Ishikawa (cell line): ENCODE data around the gene ATF5.

Source experiments
- CEBPB ChIP-seq: IDR thresholded peaks from 2 replicates; pipeline ENCODE4 v1.6.1; 2012
- CREB1 ChIP-seq: IDR thresholded peaks from 2 replicates; pipeline ENCODE4 v1.6.1; 2012; ENCODE audit warnings: low read depth
- EGR1 ChIP-seq: IDR thresholded peaks from 2 replicates; pipeline ENCODE4 v1.6.1; 2012
- EP300 ChIP-seq: IDR thresholded peaks from 2 replicates; pipeline ENCODE4 v1.6.1; 2012; ENCODE audit warnings: borderline replicate concordance
- FOXM1 ChIP-seq: IDR thresholded peaks from 2 replicates; pipeline ENCODE4 v1.6.1; 2012; ENCODE audit warnings: low read depth, borderline replicate concordance
- NFIC ChIP-seq: IDR thresholded peaks from 2 replicates; pipeline ENCODE4 v1.6.1; 2012
- RAD21 ChIP-seq: IDR thresholded peaks from 2 replicates; pipeline ENCODE4 v1.6.1; 2012; ENCODE audit warnings: low read depth
- TAF1 ChIP-seq: IDR thresholded peaks from 2 replicates; pipeline ENCODE4 v1.6.1; 2012; ENCODE audit warnings: low read depth, mild to moderate bottlenecking
- TCF12 ChIP-seq: IDR thresholded peaks from 2 replicates; pipeline ENCODE4 v1.6.1; 2012; ENCODE audit warnings: low read depth
- TEAD4 ChIP-seq: IDR thresholded peaks from 2 replicates; pipeline ENCODE4 v1.6.1; 2012
- YY1 ChIP-seq: IDR thresholded peaks from 2 replicates; pipeline ENCODE4 v1.6.1; 2012; ENCODE audit warnings: low read depth
- ZBTB7A ChIP-seq: IDR thresholded peaks from 2 replicates; pipeline ENCODE4 v1.6.1; 2012; ENCODE audit warnings: low read depth
- TF ChIP-seq, protein P1 (sequence below): IDR thresholded peaks from 2 replicates; pipeline ENCODE4 v1.6.1; 2012; ENCODE audit warnings: low read depth, mild to moderate bottlenecking
- TF ChIP-seq, protein P2 (sequence below): IDR thresholded peaks from 2 replicates; pipeline ENCODE4 v1.6.1; 2012
- TF ChIP-seq, protein P3 (sequence below): IDR thresholded peaks from 2 replicates; pipeline ENCODE4 v1.6.1; 2012

Gene ATF5

DNA sequence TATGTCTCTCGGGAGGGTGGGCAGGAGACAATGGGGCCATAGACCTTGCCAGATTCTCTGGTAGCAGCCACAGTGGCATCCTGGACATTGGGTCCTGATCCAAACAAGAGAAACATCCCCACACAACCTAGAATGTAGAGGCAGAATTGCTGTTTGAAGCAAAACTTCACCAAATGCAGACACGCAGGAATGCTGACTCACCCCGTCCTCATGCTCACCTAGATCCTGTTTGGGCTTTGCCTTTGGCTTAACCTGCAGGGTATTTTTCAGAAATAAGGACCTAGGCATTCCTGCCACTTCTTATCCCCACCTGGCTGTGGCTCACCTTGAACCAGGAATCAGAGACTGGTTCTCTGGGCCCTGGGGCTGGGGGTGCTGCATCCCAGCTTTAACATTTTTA, 44.2 kb upstream of the ATF5 start:
- TF ChIP-seq FOXM1, result no peak
- no peak for TF ChIP-seq YY1
- TF ChIP-seq CREB1, result no peak
- TF ChIP-seq EGR1, result no peak
- TF ChIP-seq, protein P1, sequence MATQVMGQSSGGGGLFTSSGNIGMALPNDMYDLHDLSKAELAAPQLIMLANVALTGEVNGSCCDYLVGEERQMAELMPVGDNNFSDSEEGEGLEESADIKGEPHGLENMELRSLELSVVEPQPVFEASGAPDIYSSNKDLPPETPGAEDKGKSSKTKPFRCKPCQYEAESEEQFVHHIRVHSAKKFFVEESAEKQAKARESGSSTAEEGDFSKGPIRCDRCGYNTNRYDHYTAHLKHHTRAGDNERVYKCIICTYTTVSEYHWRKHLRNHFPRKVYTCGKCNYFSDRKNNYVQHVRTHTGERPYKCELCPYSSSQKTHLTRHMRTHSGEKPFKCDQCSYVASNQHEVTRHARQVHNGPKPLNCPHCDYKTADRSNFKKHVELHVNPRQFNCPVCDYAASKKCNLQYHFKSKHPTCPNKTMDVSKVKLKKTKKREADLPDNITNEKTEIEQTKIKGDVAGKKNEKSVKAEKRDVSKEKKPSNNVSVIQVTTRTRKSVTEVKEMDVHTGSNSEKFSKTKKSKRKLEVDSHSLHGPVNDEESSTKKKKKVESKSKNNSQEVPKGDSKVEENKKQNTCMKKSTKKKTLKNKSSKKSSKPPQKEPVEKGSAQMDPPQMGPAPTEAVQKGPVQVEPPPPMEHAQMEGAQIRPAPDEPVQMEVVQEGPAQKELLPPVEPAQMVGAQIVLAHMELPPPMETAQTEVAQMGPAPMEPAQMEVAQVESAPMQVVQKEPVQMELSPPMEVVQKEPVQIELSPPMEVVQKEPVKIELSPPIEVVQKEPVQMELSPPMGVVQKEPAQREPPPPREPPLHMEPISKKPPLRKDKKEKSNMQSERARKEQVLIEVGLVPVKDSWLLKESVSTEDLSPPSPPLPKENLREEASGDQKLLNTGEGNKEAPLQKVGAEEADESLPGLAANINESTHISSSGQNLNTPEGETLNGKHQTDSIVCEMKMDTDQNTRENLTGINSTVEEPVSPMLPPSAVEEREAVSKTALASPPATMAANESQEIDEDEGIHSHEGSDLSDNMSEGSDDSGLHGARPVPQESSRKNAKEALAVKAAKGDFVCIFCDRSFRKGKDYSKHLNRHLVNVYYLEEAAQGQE, result no peak
- no peak for TF ChIP-seq CEBPB
- TF ChIP-seq EP300, result no peak
- TF ChIP-seq NFIC, result no peak
- no peak for TF ChIP-seq TAF1
- TF ChIP-seq, protein P2, sequence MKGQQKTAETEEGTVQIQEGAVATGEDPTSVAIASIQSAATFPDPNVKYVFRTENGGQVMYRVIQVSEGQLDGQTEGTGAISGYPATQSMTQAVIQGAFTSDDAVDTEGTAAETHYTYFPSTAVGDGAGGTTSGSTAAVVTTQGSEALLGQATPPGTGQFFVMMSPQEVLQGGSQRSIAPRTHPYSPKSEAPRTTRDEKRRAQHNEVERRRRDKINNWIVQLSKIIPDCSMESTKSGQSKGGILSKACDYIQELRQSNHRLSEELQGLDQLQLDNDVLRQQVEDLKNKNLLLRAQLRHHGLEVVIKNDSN, result no peak

DNA sequence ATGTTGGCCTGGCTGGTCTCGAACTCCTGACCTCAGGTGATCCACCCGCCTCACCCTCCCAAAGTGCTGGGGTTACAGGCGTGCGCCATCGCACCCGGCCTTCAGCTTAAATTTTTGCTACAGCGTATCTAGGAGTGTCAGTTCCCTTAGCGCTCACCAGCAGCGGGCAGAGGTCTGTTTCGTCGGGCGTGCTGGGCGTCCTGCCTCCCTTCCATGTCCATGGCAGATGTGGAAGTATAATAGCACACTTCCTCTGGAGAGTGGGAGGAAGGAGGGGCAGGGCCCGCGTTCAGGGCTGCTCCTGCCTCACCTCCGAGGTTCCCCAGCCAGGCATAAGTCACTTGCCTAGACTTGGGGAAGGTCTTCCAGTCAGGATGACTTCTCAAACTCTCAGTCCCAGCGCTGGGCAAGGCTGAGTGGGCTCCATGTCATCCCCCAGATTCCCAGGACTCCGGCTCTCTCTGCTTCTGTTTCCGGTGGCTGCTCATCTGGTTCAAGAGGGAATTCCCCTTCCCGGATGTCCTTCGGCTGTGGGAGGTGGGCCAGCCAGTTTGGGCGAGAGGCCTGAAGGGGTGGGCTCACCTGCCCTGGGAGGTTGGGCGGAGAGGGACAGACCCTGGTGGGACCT, 41.9 kb upstream of the ATF5 start:
- TF ChIP-seq EGR1 (no peak), RAD21 (no peak), EP300 (no peak), YY1 (no peak), NFIC (no peak), TCF12 (no peak), CREB1 (no peak), TEAD4 (no peak), FOXM1 (no peak), CEBPB (no peak)
- TF ChIP-seq, protein P2, result no peak
- TF ChIP-seq, protein P1, result no peak

DNA sequence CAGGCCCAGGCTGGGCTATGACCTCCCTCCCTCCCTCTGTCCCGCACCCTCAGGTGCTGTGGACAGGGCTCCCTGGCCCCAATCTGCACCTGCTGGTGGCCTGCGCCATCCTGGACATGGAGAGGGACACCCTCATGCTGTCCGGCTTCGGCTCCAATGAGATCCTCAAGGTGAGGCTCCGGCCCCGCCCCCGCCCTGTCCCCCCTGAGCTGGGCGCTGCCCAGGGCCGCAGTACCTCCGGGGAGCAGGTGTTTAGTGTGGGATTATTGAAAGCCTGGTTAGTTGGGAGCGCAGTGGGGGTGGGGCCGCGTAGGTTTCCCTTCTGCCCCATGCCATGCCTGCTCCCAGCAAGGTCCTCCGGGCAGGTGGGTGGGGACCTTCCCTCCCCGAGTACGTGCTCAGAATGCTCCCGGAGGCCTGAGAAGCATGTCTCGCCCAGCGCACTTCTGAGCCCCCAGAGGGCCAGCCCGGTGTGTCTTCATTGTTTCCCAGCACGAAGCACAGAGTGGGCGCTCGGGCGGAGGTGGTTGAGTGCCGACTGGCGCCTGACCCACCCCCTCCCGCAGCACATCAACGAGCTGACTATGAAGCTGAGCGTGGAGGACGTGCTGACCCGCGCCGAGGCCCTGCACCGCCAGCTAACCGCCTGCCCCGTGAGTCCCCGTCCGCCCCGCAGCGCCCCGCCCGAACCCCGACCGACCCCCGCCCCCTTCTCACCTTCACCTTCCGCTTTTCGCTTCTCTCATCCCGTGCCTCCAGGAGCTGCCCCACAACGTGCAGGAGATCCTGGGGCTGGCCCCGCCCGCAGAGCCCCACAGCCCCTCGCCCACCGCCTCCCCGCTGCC, 41.1 kb upstream of the ATF5 start:
- TF ChIP-seq CREB1, result no peak
- no peak for TF ChIP-seq EGR1
- no peak for TF ChIP-seq TAF1
- TF ChIP-seq, protein P3, sequence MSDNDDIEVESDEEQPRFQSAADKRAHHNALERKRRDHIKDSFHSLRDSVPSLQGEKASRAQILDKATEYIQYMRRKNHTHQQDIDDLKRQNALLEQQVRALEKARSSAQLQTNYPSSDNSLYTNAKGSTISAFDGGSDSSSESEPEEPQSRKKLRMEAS, result no peak
- TF ChIP-seq NFIC, result no peak

DNA sequence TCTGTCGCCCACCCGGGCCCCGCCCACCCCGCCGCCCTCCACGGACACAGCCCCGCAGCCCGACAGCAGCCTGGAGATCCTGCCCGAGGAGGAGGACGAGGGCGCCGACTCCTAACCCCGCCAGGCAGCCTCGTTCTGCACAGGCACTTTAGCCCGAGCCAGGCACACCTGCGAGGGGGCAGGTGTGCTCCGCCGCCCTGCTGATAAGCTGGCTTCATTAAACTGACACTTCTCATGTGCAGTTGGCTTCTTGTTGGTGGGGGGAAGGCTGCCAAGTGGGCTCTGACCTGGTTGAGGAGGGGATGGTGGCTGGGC, 40.5 kb upstream of the ATF5 start:
- TF ChIP-seq CEBPB (no peak), TEAD4 (no peak), NFIC (no peak), ZBTB7A (no peak), RAD21 (no peak), CREB1 (no peak), TCF12 (no peak), EGR1 (no peak), TAF1 (no peak), EP300 (no peak), FOXM1 (no peak)
- TF ChIP-seq, protein P3, result no peak
- TF ChIP-seq, protein P2, result no peak
- TF ChIP-seq, protein P1, result no peak
